Measurements from ENCODE around the gene VPS37C. TPM values are rescaled to one million over a fixed set of nuclear protein-coding genes. Genes with fewer than 3 reads are reported as not detected.

VPS37C gene
- total and polyA plus RNA-seq, 5 experiments from 2014 or later = 0.62 to 6.3 (median 1.3) TPM

GRCh38 chr11:61125310-61125684 lies 35.9 kb downstream of the VPS37C start:
- Mint-ChIP-seq H3K36me3 (peaks cover 0 to 60% (median 29%) of the 10 kb centered on the region in 3 donors), H3K4me3 (no peak overlapping the region), H3K27ac (peak overlapping the region in 4 of 10 donors; percentile 53 to 93 (median 69)), H3K4me1 (peaks cover 35 to 73% (median 55%) of the 10 kb centered on the region in 4 donors), H3K9me3 (no peaks in the 10 kb centered on the region), H3K27me3 (no peaks in the 10 kb centered on the region)
- ATAC-seq = no peak
- no peak for DNase-seq
- POLR2A ChIA-PET = interaction anchor here (0.6 to 1.3 kb wide), 2 partner anchors 15 to 143 kb away, joined by 3 read pairs; no protein-coding TSS in a partner anchor

DNA sequence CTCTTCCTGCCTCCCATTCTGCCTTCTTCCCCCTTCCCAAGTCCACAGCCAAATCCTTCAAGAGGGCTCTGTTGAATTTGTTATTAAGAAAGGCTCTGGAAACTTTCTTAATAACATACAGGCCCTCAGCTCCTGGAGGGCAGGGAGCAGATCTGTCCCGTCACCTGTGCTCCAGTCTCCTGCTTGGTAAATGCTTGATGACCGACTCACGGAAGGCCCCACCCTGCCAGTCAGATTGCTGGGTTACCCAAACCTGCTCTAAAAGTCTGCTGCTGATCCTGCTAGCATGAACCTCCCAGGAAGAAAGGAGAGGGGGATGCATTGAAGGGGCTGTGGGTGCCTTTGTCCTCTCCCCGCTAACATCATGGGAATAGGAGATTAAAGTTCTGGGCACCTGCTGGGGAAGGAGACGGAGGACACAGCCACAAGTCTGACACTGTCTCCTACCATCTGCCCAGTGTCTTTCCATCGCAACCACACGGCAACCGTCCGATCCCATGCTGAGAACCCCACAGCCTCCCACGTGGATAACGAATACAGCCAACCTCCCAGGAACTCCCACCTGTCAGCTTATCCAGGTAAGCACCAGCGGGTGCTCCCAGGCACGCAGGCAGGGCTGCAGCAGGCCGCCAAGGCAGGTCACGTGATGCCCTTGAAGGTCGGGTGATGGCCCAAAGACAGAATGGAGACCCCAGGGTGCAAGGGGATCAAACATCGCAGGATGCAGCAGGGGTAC lies 36.5 kb downstream of the VPS37C start:
- POLR2A ChIA-PET = interaction anchor here (0.6 to 1.3 kb wide), 5 partner anchors 16 to 209 kb away, joined by 3 to 4 read pairs (median 3); no protein-coding TSS in a partner anchor
- ATAC-seq (no peak), DNase-seq (peak in 1 of 10 donors; percentile 60)
- peak overlapping the region in 1 of 10 donors; percentile 2 for H3K4me3 Mint-ChIP-seq
- H3K4me1 Mint-ChIP-seq = peaks cover 36 to 73% (median 55%) of the 10 kb centered on the region in 4 donors
- peak overlapping the region; percentile 57 to 100 (median 88) for H3K27ac Mint-ChIP-seq
- no peaks in the 10 kb centered on the region for H3K9me3 Mint-ChIP-seq
- no peaks in the 10 kb centered on the region for H3K27me3 Mint-ChIP-seq
- H3K36me3 Mint-ChIP-seq = peaks cover 0 to 62% (median 29%) of the 10 kb centered on the region in 3 donors

DNA sequence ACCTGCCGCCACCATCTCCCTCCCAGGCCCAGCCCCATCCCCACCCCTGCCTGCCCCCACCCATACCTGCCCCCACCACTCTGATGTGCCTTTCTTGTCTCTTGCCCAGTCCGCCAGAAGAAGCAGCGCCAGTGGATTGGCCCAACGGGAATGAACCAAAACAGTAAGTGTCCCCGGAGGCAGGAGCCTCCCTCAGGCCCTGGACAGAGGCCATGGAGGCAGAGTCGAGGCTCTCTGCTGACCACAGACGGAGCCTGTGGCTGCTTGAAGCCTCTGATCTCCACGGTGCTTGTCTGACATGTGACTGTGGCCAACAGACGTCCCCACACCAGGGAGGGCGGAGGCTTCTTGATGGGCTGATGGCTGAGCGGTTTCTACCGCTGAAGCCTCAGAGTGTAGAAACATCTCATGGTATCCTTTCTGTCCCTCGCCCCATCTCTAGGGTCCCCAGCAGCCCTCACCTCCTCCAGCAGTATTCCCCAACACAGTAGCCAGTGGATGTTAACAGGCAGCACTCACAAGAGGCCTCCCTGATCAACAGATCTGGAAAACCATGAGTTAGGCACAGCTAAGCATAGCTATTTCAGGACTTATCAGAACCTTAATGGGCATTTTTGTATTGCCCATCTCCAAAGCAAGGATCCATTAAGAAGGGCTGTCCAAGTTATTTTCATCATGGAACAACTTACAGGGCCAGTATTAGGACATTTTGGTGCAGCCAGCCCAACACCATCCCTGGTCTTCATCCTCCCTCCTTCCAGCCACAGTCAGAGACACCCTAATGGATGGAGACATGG lies 37.3 kb downstream of the VPS37C start:
- Mint-ChIP-seq H3K36me3 (peaks cover 0 to 69% (median 29%) of the 10 kb centered on the region in 3 donors), H3K27me3 (no peaks in the 10 kb centered on the region), H3K4me1 (peaks cover 42 to 73% (median 58%) of the 10 kb centered on the region in 4 donors), H3K9me3 (no peaks in the 10 kb centered on the region), H3K27ac (peak overlapping the region; percentile 57 to 100 (median 88)), H3K4me3 (peak overlapping the region in 2 of 10 donors; percentile 2 to 48)
- DNase-seq (peak in 1 of 10 donors; percentile 50), ATAC-seq (no peak)
- POLR2A ChIA-PET = interaction anchor here (1.0 to 5.1 kb wide), 5 partner anchors 13 to 208 kb away, joined by 3 to 33 read pairs (median 3); no protein-coding TSS in a partner anchor

DNA sequence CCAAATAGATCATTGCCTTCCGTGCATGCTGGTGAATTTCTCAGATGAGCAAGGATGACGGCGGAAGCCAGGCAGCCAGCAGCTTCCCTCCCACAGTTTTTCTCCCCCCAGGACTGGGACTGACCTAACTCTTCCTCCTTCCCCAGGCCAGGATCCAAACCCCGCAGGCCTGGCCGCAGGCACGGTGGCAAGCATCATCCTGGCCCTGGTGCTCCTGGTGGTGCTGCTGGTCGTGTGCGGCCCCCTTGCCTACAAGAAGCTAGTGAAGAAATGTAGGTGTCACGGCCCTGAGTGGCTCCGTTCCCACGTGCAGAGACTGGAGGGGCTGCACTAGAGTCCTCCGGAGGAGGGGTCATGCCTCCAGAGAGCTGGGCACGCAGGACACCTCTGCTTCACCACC lies 38.5 kb downstream of the VPS37C start:
- peak in 1 of 10 donors; percentile 49 for DNase-seq
- POLR2A ChIA-PET = interaction anchor here (0.6 to 6.2 kb wide), 4 partner anchors 8 to 29 kb away, joined by 3 to 33 read pairs (median 18); no protein-coding TSS in a partner anchor
- ATAC-seq = no peak
- no peaks in the 10 kb centered on the region for H3K27me3 Mint-ChIP-seq
- H3K27ac Mint-ChIP-seq = peak overlapping the region; percentile 67 to 100 (median 100)
- H3K4me3 Mint-ChIP-seq = peak overlapping the region in 1 of 10 donors; percentile 22
- peaks cover 0 to 76% (median 26%) of the 10 kb centered on the region in 3 donors for H3K36me3 Mint-ChIP-seq
- H3K9me3 Mint-ChIP-seq = no peaks in the 10 kb centered on the region
- H3K4me1 Mint-ChIP-seq = peaks cover 44 to 79% (median 58%) of the 10 kb centered on the region in 4 donors

GRCh38 chr11:61121917-61122316 lies 39.3 kb downstream of the VPS37C start:
- DNase-seq (no peak), ATAC-seq (no peak)
- no peaks in the 10 kb centered on the region for H3K27me3 Mint-ChIP-seq
- no peaks in the 10 kb centered on the region for H3K9me3 Mint-ChIP-seq
- H3K4me3 Mint-ChIP-seq = peak overlapping the region in 5 of 10 donors; percentile 0 to 88 (median 72)
- peak overlapping the region; percentile 85 to 100 (median 100) for H3K27ac Mint-ChIP-seq
- peaks cover 44 to 74% (median 58%) of the 10 kb centered on the region in 4 donors for H3K4me1 Mint-ChIP-seq
- POLR2A ChIA-PET = interaction anchor here (0.6 to 6.2 kb wide), 4 partner anchors 8 to 131 kb away, joined by 3 to 33 read pairs (median 20); no protein-coding TSS in a partner anchor
- peaks cover 2 to 78% (median 26%) of the 10 kb centered on the region in 3 donors for H3K36me3 Mint-ChIP-seq

DNA sequence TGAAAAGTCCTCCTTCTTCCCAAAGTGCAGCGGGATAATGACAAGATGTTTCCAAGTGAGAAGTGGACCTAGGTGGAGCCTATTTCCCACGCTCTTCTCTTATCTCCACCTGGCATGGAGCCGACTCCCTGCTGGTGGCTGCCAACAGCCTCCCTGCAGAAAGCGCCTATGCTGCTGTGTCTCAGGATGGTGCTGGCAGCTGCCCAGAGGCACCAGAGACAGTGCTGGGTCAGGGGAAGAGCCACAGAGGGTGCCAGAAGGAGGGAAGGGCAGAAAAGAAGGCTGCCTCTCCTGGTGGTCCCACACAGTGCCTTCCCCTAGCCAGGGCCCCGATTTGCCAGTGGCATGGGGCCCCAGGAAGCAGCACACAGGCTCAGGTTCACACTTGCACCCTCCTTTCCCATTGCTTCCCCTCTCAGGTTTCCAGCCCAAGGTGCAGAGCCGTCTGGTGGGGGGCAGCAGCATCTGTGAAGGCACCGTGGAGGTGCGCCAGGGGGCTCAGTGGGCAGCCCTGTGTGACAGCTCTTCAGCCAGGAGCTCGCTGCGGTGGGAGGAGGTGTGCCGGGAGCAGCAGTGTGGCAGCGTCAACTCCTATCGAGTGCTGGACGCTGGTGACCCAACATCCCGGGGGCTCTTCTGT lies 39.9 kb downstream of the VPS37C start:
- Mint-ChIP-seq H3K4me3 (peak overlapping the region; percentile 71 to 90 (median 84)), H3K9me3 (no peaks in the 10 kb centered on the region), H3K36me3 (peaks cover 6 to 78% (median 27%) of the 10 kb centered on the region in 3 donors), H3K27me3 (no peaks in the 10 kb centered on the region), H3K4me1 (peaks cover 47 to 76% (median 63%) of the 10 kb centered on the region in 4 donors), H3K27ac (peak overlapping the region; percentile 95 to 100 (median 100))
- ATAC-seq = peak in 1 of 2 donors; percentile 10
- POLR2A ChIA-PET = interaction anchor here (0.6 to 6.2 kb wide), 22 partner anchors 9 to 280 kb away, joined by 3 to 33 read pairs (median 5); partner anchors contain the start of gene CD5
- peak in 1 of 10 donors; percentile 60 for DNase-seq

DNA sequence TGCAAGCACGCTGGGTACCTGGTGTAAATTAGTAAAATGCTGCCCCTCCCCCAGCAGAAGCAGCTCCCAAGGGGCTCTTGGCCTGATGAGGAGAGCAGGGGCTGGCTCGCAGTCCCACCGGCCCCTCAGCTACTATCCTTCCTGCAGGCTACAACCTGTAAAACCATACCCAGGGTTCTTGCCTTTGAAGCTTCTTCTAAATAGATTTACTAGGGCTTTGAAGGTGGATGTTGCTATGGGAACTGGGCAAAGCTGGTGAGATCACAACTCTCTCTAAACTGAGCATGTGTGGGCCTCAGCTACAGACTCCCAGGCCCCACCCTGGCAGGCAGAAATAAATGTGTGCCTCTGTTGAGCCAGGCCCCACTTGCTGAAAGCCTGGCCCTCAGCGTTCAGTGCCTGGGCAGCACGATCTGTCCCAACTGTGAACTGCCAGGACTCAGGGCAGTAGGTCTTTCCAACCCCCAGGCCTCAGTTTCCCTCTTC lies 40.5 kb downstream of the VPS37C start:
- POLR2A ChIA-PET = interaction anchor here (0.6 to 6.2 kb wide), 24 partner anchors 9 to 287 kb away, joined by 3 to 33 read pairs (median 5); partner anchors contain the start of genes CD5 and SLC15A3

DNA sequence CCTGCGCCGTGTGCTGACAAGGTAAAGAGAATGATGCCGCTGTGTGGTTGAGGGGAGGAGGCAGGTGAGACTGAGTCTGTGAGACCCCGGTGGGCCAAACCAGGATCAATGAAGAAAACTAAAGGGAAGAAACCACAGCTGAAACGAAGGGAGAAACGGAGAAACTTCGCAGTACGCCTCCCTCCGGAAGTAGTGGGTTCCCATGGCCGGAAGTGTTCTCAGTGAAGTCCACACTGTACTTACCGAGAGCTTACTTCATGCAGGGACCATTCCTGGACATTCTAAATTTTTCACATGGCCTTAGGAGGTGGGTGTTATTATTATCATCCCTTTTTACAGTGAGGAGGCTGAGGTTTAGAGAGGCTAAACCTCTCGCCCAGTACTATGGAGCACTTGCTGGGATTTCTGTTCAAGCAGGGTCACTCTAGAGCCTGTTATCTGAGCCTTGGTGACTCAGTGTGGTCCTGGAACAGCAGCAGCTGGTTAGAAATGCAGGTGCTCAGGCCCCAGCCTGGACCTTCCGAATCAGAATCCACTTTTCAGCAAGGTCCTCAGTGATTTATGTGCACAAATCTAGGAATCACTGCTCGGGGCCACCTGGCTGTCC lies 41.0 kb downstream of the VPS37C start:
- Mint-ChIP-seq H3K27me3 (no peaks in the 10 kb centered on the region), H3K9me3 (no peaks in the 10 kb centered on the region), H3K4me3 (peak overlapping the region; percentile 71 to 90 (median 84)), H3K4me1 (peaks cover 50 to 80% (median 66%) of the 10 kb centered on the region in 4 donors), H3K27ac (peak overlapping the region; percentile 95 to 100 (median 100)), H3K36me3 (peaks cover 6 to 81% (median 34%) of the 10 kb centered on the region in 3 donors)
- ATAC-seq (peak; percentile 3 to 18), DNase-seq (peak in 1 of 10 donors; percentile 64)
- POLR2A ChIA-PET = interaction anchor here (0.6 to 6.2 kb wide), 25 partner anchors 8 to 287 kb away, joined by 3 to 33 read pairs (median 5); partner anchors contain the start of genes CD5 and SLC15A3

More for the DNA sequence above, 40.5 kb downstream of the VPS37C start:
- ATAC-seq = peak; percentile 89 to 94
- Mint-ChIP-seq H3K27me3 (no peaks in the 10 kb centered on the region), H3K27ac (peak overlapping the region; percentile 95 to 100 (median 100)), H3K36me3 (peaks cover 6 to 78% (median 28%) of the 10 kb centered on the region in 3 donors), H3K9me3 (no peaks in the 10 kb centered on the region), H3K4me3 (peak overlapping the region; percentile 71 to 90 (median 84)), H3K4me1 (peaks cover 49 to 76% (median 63%) of the 10 kb centered on the region in 4 donors)
- peak; percentile 39 to 93 (median 80) for DNase-seq

DNA sequence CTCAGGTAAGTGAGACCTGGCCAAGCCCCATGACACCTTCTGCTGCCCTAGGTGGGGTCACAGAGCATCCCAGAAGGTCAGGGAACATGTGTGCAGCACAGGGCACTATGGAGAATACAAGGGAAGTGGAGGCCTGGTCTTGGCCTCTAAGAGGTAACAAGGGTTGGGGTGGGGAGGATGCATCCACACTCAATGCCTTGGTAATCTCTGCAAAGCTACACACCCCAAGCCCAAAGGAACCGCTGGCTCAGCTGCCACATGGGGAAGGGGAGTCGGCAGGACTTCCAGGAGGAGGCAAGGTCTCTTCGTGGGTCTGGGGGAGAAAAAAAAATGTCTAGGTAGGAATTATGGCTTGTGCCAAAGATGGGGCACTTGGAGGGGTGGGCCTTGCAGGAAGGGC lies 41.7 kb downstream of the VPS37C start:
- POLR2A ChIA-PET = interaction anchor here (1.4 to 6.2 kb wide), 10 partner anchors 8 to 150 kb away, joined by 4 to 33 read pairs (median 12); partner anchors contain the start of gene CD5

DNA sequence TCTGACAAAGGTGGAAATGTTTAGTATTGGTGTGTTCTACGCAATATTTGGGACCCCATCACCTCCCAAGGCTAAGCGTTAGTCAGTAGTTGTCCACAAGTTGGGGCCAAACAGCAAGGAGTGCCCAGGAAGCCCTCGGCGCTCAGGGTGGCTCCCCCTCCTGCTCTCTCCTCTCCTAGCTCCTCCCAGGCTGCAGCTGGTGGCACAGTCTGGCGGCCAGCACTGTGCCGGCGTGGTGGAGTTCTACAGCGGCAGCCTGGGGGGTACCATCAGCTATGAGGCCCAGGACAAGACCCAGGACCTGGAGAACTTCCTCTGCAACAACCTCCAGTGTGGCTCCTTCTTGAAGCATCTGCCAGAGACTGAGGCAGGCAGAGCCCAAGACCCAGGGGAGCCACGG lies 42.2 kb downstream of the VPS37C start:
- H3K36me3 Mint-ChIP-seq = peaks cover 6 to 77% (median 33%) of the 10 kb centered on the region in 3 donors
- DNase-seq (no peak), ATAC-seq (no peak)
- H3K9me3 Mint-ChIP-seq = no peaks in the 10 kb centered on the region
- peak overlapping the region in 9 of 10 donors; percentile 19 to 90 (median 85) for H3K4me3 Mint-ChIP-seq
- no peaks in the 10 kb centered on the region for H3K27me3 Mint-ChIP-seq
- H3K27ac Mint-ChIP-seq = peak overlapping the region; percentile 95 to 100 (median 100)
- peaks cover 51 to 87% (median 73%) of the 10 kb centered on the region in 4 donors for H3K4me1 Mint-ChIP-seq
- POLR2A ChIA-PET = interaction anchor here (1.0 to 6.2 kb wide), 9 partner anchors 8 to 91 kb away, joined by 3 to 33 read pairs (median 13); partner anchors contain the start of gene CD5

More for the DNA sequence above, 41.7 kb downstream of the VPS37C start:
- peak overlapping the region; percentile 95 to 100 (median 100) for H3K27ac Mint-ChIP-seq
- no peaks in the 10 kb centered on the region for H3K9me3 Mint-ChIP-seq
- peak overlapping the region; percentile 71 to 90 (median 84) for H3K4me3 Mint-ChIP-seq
- H3K4me1 Mint-ChIP-seq = peaks cover 55 to 85% (median 72%) of the 10 kb centered on the region in 4 donors
- ATAC-seq (no peak), DNase-seq (no peak)
- peaks cover 6 to 81% (median 36%) of the 10 kb centered on the region in 3 donors for H3K36me3 Mint-ChIP-seq
- H3K27me3 Mint-ChIP-seq = no peaks in the 10 kb centered on the region

All from naive thymus-derived CD8-positive, alpha-beta T cell (primary cell).